T follicular helper cell (primary cell): Measurements from ENCODE around the gene GPR61.

ENCODE experiments used
- DNase-seq: peaks from one replicate; pipeline ENCODE4 v3.0.0-alpha.2; 2020; ENCODE audit warnings: low read depth

The GPR61 gene

GRCh38 chr1:109535971-109536491 is 3.6 kb upstream of the GPR61 start:
- no peak for DNase-seq

DNA sequence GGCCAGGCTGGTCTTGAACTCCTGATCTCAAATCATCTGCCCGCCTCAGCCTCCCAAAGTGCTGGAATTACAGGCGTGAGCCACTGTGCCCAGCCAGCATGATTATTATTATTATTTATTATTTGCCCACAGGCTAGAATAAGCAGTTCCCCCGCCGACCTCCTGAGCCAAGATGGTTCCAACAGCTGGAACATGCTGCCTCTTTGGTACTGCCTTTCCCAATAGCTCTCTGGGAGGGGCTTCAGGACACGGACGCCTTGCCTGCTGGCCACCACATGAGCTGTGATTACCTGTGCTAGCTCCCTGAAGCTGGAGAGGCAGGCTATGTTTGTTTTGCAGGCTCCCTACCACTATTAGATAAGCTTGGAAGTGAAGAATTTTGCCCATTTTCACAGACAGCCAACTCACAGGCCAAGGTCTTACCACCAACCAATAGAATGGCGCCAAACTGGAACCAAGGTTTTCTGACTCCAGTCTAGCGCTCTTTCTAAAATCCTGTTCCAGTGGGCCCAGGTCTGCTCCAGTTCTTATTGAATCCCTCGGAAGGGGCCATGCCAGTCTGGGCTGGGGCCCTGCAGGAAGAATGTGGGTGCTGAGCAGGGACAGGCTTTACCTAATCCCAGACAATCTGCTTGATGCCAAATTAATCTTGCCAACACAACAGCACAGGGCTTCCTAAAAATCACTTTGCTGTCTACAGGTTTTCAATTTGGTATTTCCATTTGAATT is 2.1 kb upstream of the GPR61 start:
- no peak for DNase-seq

DNA sequence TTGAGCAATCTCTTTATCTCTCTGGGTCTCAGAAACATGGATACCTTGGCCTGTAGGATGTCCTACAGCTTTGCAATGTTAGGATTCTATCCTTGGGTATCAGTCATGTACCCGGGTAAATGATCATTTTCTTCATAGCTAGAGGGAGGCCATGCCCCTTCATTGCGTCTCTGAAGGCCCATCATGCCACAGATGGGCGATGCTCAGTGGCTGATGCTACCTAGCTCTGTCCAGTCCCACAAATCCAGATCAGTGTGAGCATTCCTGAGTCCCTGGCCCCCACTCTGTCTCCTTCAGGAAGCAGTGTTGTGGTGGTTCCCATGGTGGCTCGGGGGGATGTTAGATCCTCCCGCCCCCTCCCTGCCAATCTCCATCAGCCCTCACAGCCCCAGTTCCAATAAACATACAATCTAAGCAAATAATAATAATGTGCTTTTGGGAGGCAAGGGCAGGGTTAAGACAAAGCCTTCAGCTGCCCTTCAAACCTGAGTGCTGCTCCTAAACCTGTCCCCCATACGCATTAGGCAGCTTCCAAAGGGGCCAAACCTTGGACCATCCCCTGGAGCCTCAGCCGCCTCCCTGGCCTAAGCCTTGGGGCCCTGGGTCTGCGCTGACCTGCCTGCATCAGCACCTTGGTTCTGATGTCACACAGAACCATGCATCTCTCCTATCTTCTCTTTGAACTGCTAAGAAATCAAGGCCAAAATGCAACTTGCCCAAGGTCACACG is 681 bp upstream of the GPR61 start:
- DNase-seq = no peak

DNA sequence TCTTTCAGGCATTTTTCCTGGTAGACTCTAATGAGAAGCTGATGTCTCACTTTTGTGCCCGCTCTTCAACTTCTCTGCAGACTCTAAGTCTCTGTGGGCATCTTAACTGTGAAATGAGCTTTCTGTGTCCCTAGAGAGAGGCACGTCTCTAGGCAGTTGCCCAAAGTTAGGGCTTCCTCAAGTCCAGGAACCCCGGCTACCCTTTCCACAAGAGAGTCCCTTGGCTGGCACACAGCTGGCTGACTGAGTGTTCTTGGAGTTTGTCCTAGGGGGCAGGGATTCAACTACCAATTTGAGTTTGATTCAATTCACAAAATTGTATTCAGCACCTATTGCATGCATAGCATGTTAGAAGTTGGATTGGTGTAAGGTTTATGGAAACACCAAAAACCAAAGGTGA is 1.4 kb downstream of the GPR61 start:
- no peak for DNase-seq

DNA sequence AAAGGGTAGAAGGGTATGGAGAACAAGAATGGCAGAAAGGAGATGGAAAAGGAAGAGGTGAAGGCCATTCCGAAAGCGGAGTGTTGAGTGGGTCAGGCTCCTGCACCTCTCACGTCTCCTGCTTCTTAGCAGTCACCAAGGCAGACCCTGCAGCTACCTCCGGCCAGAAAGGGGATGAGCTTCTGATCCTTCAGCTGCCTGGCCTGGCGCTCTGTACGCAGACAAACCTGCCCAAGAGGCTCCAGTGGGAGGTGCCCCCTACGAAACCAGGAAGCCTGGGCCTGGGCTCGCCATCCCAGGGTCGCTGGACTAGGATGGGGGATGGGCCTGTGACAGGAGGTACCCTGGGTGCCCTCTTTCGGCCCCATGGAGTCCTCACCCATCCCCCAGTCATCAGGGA is 3.0 kb downstream of the GPR61 start:
- DNase-seq = no peak

DNA sequence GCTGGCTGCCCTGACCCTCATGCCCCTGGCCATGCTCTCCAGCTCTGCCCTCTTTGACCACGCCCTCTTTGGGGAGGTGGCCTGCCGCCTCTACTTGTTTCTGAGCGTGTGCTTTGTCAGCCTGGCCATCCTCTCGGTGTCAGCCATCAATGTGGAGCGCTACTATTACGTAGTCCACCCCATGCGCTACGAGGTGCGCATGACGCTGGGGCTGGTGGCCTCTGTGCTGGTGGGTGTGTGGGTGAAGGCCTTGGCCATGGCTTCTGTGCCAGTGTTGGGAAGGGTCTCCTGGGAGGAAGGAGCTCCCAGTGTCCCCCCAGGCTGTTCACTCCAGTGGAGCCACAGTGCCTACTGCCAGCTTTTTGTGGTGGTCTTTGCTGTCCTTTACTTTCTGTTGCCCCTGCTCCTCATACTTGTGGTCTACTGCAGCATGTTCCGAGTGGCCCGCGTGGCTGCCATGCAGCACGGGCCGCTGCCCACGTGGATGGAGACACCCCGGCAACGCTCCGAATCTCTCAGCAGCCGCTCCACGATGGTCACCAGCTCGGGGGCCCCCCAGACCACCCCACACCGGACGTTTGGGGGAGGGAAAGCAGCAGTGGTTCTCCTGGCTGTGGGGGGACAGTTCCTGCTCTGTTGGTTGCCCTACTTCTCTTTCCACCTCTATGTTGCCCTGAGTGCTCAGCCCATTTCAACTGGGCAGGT is 3.8 kb downstream of the GPR61 start:
- no peak for DNase-seq

DNA sequence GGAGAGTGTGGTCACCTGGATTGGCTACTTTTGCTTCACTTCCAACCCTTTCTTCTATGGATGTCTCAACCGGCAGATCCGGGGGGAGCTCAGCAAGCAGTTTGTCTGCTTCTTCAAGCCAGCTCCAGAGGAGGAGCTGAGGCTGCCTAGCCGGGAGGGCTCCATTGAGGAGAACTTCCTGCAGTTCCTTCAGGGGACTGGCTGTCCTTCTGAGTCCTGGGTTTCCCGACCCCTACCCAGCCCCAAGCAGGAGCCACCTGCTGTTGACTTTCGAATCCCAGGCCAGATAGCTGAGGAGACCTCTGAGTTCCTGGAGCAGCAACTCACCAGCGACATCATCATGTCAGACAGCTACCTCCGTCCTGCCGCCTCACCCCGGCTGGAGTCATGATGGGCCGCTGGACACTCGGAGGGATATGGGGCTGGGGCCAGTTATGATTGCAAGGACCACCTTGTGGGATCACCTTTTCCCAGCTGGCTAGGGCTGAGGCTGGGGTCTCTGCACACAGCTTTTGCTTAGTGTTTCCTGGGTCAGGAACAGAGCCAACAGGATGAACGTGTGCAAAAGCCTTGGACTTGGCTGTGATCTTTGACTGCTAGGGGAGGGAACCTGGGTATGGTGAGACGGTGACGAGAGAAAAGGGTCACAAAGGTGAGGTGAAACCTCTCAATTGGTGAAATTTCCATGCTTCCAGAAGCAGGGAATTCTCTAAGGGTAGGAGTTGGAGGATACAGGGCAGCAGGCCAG is 4.5 kb downstream of the GPR61 start:
- DNase-seq = no peak

- peak; percentile 87 for DNase-seq
These were observed 6.8 kb downstream of the GPR61 start for GRCh38 chr1:109546311-109547109.

DNA sequence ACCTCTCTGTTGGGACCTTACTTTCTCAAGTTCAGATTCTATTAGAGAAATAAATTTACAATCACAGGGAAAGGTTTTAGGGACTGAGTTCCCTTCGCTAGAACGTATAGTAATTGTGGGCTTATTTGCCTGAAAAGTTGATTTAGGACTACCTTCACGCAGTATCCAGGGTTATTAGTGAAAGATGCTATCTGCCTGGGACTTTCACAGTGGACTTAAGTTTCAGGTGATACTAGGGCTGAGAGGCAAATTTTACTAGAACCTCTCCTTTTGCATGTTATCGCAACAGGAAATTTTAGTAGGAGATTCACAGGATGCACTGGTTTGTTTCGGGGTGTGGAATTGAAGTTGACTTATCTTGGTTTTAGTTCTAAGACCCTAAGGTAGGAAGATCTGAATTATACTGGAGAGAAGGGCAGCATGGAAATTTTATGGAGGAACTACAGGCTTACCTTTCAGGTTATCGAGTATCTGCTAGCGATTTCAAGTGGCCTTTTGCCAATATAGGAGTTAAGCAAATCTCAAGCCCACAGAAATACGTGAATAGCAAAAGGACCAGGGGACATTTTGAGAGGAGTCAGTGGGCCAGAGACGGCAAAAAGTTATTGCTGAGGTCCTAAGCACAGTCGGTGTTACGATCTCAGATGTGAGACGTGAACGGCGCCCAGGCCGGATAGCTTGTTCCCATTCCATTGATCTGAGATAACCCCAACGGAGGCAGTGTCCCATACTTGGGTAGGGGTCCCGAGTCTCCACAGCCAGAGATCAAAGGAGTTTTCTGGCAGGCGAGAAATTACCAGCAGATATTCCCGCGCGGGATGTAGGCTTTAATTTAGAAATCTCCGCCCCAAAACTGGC is 8.0 kb downstream of the GPR61 start:
- DNase-seq = no peak

DNA sequence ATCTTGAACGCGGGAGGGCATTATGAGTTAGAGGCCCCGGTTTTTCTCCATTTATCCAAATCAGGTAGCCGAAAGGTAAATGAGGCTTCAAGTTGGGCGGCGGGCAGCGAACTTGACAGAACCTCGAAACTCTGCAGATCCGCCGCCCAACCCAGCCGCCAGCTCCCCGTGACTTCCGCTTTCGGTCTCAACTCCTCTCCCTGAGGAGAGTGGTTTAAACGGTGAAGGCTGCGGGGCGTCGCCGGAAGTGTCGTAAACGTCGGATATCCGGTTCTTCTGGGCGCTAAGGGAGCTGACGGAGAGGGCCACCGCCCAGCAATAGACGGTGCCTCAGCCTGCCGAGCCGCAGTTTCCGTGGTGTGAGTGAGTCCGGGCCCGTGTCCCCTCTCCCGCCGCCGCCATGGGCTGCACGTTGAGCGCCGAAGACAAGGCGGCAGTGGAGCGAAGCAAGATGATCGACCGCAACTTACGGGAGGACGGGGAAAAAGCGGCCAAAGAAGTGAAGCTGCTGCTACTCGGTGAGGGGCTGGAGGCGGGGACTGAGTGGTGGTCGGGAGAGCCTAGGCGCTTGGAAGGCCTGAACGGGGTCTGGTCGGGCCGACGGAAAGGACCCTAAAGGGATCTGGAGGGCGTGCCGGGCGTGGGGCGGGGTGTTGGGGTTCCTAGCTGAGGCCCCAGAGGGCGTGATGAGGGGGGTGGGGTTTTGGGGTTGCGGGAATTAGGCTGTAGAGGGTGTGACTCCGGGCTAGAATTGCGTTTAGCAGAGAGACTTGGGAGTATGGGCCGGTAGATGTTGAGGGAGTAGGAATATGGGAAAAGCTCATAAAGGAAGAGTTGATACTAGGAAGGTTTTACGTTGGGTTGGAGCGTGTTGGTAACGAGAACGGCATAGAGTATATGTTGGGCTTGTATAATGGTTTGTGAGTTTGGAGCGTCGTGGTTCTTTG is 8.9 kb downstream of the GPR61 start, which contains the start of gene GNAI3:
Gene GNAI3 (plus strand): TSS at position 295 of the 947 bp plus-strand sequence. CDS start 106 bp downstream, at position 401.
- DNase-seq = peak; percentile 95

DNA sequence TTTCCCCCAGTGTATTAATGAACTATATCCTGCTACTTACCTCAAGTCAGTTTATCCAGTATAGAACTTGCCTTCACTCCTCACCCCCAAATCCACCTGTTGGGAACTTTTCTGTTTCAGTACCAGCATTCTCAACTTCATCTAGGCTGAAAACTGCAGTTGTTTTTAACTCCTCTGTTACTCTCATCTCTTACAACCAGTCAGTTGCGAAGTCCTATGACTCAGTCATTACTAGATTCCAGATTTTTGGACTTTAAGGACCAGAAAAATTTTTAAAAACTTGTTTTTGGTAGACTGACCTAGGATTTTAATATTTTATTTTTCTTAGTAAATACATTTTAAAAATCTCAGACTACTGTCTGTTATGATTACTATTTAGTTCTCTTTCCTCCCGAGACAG is 16.9 kb downstream of the GPR61 start:
- DNase-seq = no peak

DNA sequence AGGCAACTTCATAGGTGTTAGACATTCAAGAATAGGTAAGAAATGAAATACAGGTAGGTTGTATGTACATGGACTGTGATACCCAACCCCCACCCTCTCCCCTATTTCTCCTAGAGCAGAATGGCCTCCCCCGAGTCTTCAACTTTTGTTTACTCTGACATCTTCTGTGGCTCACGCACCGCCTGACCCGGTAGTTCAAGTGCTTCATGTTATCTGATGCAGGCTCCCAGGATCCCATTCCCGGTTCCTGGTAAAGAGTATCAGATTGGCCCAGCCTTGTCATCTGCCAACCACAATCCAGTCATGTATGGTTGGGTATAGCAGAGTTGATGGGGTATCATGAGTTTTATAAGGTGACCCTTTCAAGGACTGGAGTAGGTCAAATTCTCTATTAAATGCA is 17.8 kb downstream of the GPR61 start:
- DNase-seq = no peak

GRCh38 chr1:109559995-109560394 is 20.3 kb downstream of the GPR61 start:
- no peak for DNase-seq

- no peak for DNase-seq
These were observed 24.7 kb downstream of the GPR61 start for GRCh38 chr1:109564194-109564878.

- no peak for DNase-seq
These were observed 25.6 kb downstream of the GPR61 start for GRCh38 chr1:109565241-109565640.

DNA sequence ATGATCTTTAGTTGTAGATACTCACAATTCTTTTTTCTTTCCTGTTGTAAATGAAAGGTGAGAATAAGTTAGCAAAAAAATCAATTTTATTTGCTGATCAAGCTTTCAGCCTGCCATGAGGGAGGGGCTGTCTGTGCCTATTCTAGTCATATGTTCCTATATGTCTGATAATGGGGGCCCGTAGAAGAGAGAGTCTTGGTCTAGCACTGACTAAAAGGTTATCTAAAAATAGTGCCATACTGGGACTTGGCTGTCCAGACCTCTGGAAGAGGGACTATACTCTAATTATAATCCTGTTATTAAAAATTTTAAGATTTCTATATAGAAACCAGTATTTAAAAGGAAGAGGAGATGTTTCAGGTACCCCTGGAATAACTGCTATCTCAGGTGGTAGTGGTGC is 27.3 kb downstream of the GPR61 start:
- no peak for DNase-seq

GRCh38 chr1:109567877-109568672 is 28.4 kb downstream of the GPR61 start:
- no peak for DNase-seq
